ENCODE results near the gene SRP68.
"Not testable (repeated sequence)": the region's sequence is repeated elsewhere in the genome, so short reads cannot be mapped to it uniquely, and the experiment has no call there.

SRP68 gene

DNA sequence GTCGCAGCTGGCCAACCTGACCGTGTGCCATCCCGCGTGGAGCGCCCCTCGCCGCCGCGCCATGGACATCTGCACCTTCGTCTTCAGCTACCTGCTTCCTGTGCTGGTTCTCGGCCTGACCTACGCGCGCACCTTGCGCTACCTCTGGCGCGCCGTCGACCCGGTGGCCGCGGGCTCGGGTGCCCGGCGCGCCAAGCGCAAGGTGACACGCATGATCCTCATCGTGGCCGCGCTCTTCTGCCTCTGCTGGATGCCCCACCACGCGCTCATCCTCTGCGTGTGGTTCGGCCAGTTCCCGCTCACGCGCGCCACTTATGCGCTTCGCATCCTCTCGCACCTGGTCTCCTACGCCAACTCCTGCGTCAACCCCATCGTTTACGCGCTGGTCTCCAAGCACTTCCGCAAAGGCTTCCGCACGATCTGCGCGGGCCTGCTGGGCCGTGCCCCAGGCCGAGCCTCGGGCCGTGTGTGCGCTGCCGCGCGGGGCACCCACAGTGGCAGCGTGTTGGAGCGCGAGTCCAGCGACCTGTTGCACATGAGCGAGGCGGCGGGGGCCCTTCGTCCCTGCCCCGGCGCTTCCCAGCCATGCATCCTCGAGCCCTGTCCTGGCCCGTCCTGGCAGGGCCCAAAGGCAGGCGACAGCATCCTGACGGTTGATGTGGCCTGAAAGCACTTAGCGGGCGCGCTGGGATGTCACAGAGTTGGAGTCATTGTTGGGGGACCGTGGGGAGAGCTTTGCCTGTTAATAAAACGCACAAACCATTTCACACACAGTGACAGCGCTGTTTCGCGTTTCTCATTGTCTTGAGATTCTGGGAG, 4.7 kb upstream of the SRP68 start:
- no peak for DNase-seq

DNA sequence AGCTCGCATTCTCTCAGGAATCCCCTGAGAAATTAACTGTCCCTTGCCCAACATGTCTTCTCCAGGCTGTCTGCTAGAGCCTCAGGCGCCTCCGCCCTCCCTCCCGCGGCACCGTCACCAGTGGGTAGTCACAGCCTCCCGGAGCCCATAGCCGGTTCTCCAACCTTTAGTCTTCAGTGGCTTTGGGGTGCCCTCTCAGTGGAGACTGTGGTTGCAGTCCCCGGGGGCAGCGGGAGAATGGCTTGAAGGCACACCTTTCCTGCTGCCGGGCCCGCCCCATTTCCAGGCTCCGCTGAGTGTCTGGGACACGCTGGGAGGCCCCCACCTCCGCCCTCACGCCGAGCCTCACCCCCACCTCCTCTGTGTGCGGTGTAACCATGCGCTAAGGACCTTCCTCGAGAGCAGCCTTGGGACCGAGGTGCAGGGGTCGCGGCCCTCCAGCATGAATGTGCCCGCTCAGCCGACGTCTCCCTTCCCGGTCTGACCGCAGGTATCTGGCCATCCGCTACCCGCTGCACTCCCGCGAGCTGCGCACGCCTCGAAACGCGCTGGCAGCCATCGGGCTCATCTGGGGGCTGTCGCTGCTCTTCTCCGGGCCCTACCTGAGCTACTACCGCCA, 3.9 kb upstream of the SRP68 start:
- no peak for DNase-seq

DNA sequence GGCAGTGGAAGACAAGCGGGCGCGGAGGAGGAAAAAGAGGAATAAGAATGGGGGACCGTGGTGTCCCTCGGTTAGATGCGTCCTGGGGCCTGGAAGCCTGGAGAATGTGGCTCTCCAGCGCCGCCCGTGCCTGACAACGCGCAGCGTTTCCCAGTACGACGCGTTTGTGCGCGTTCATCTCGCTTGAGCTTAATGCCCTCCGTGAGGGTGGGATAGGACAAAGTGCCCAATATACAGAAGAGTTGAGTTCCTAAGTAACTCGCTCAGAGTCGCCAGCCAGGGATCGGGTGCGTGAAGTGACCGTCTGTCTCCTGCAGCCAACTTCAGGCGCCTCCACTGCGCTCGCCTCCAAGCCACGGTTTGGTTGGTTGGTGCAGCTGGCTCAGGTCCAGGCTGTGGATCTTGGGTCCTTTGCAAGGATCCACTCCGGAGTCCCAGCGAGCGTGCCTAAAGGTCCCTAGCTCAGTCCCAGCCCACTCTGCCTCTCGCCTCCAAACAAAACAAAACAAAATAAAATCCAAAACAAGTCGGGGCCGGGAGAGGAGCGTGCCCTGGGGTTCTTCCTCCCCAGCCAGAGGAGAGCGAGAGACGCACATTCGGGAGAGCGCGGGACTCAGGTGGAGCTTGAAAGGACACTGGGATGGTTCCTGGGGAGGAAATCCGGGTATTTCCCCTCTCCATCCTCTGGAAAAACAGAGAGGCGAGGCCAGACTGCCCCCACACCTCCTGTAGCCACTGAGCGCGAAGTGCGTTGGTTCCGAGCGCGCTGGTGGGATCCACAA, 3.2 kb upstream of the SRP68 start:
- no peak for DNase-seq

DNA sequence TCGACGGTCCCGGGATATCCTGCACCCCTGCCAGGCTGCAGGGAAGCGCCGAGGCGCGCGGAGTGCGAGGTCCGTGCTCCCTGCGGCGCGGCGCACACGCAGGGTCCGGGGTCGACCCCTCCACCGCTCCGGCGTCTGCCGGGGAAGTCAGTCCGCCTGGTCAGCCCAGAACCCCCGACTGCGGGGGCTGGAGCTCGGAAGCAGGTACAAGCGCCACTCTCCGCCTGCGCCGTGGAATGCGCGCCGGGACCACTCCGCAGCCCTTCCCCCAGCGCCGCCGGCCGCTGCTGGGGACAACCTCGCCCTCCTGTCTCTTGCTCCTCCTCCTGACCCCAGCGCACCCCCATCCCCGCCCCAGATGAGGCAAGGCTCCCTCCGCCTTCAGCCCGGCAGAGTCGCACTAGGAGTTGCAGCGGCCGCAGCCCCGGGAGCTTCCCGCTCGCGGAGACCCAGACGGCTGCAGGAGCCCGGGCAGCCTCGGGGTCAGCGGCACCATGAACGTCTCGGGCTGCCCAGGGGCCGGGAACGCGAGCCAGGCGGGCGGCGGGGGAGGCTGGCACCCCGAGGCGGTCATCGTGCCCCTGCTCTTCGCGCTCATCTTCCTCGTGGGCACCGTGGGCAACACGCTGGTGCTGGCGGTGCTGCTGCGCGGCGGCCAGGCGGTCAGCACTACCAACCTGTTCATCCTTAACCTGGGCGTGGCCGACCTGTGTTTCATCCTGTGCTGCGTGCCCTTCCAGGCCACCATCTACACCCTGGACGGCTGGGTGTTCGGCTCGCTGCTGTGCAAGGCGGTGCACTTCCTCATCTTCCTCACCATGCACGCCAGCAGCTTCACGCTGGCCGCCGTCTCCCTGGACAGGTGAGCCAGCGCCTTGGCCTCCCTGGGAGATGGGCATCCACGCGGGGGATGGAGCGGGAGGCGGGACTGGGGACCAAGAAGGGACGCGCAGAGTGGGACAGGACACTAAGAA, 2.4 kb upstream of the SRP68 start, which contains the start of gene GALR2:
Gene GALR2 (plus strand): TSS at position 392 of the 974 bp plus-strand sequence. CDS start 103 bp downstream, at position 495.
- DNase-seq, result no peak

DNA sequence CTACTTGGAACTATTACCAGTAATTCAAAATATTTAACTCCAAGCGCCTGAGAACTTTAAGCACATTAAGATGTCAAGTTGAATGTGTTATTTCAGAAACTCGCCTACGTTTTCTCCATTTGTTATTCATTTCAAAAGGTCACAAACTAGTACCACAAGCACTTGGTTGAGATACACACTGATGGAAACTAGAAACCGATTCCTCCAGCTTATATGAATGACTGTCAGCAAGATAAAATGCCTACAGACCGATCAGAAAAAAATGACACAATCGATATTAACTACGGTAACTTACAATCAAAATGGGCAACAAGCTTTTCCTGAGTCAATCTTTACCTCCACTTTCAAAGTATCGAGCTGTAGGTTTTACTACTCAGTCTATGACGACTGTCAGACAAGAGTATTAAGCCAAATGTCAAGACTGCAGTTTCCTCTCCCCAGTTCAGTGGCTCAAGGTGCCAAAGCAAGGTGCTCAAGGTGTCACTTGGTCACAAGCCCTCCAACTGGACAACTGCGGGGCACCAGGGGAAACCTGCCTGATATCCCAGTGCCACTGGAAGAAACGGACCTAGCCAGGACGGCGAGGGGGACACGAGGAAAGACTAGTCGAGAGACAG, 678 bp downstream of the SRP68 start:
- DNase-seq, result no peak

DNA sequence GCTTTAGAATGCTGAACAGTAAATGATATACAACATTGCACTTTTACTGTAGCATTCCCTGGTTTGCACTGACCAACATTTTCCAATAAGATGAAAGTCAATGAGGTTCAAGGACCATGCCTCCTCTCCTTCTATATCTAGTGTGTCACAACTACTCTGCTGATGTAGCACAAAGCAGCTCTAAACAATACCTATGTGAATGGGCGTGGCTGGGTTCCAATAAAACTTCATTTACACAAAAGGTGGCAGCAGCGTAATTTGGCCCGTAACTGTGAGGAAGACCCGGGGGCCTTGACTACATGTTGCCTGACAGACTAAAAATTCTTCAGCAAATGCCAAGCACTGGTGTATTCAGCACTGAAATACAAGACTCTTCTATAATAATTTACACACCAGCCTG, 6.5 kb downstream of the SRP68 start:
- DNase-seq, result no peak

DNA sequence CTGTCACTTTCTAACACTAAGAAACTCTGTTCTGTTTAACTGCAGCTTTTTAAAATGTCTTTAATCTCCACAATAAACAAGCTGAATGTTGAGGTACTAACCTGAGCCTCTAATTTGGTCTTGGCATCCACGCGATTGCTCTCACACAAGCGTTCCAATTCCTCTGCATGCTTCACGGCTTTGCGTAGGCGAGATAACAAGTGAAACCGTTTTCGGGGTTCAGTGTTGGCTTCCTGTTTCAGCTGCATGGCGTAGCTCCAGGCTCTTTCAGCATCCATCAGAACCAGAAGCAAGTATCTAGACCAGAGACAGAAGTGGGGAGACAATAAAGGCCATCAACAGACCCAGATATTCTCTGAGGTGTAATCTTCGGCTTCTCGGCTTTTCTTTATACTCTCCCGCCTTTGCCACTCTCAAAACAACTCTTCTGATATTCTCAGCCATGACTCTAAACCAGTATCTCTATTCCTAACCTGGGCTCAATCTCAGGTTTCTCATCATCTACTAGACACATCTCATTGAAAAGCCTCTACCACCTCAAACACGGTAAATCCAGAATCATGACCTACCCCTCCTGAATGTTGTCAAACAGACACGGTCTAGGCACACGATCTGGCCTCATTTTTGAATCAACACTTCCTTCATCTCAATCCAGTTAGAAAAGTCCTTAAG, 8.3 kb downstream of the SRP68 start:
- no peak for DNase-seq

DNA sequence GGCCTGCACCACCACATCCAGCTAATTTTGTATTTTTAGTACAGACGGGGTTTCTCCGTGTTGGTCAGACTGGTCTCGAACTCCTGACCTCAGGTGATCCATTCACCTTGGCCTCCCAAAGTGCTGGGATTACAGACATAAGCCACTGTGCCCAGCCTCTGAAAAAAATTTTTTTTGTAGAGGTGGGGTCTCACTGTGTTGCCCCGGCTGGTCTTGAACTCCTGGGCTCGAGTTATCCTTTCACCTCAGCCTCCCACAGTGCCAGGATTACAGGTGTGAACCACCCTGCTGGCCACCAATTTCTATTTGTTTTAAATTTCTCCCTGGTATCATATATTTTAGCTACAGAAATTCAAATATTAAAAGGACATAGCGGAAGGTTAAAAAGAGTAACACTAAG, 14.1 kb downstream of the SRP68 start:
- DNase-seq, result not testable (repeated sequence)

DNA sequence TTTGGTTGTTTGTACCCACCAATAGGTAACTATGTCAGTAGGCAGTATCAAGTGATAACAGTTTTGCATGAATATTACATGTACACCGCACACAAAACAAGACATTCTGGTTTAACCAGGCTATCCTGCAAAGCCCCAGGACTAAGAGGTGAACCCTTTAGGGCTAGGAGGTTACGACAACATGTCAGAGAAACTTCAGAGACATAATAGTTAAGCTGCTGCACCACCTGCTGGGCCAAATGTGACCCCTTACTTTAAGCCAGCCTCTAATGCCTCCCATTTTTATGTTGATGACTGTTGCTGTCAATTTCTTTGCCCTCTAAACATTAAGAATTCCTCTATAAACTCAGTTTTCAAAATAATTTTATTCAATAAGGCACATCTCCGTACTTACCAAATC, 15.4 kb downstream of the SRP68 start:
- no peak for DNase-seq

DNA sequence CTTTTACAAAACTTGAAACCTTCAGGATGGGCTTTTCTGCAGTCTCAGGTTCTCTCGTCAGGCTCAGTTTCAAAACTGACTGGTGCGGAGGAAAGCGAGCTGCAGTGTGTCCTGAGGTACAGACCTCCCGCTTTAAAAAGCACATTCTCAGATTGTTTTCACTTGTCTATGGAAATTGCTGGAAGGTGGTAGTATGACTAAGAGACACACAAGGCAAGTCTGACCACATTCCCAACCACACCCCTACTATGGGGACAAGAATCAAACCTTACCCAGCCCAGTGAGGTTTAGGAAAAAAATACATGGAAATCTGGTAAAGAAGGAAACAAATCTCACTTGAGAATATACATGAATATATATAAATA, 18.2 kb downstream of the SRP68 start:
- no peak for DNase-seq

DNA sequence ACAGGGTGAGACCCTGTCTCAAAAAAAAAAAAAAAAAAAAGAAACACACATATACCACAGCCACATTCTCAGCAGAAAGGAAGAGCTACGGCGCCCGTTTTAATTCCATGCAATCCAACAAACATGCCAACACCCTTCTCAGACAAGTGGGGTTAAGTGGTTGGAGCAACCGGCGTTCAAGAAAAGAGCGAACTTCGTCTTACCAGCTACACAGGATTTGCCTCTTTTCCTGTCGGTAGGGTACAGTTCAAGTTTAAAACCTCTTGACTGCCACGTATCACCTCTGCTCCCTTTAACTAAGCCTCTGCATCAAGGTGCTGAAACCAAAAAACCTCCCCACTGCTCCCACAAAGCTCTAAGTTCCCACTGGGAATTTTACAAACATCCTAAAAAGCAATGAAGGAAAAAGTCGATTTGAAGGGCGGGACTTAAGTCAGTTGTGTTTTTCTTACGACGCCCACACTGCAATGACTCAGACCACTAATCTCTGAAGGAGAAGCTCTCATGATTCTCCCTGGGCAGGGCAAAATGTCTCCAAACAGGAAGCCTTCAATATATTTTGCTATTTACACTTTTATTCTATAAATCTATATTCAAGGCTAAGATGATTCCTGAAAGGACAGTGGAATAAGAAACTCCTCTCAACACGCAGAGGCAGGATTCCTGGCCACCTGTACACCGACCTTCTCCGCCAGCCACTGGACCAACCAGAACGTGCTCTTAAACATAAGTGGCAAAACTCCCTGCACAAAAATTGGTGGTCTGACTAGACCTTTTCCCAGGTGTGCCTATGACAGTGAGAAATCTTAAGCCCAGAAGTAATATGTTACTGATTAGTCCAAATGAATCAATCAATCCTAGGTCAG, 18.8 kb downstream of the SRP68 start:
- no peak for DNase-seq

DNA sequence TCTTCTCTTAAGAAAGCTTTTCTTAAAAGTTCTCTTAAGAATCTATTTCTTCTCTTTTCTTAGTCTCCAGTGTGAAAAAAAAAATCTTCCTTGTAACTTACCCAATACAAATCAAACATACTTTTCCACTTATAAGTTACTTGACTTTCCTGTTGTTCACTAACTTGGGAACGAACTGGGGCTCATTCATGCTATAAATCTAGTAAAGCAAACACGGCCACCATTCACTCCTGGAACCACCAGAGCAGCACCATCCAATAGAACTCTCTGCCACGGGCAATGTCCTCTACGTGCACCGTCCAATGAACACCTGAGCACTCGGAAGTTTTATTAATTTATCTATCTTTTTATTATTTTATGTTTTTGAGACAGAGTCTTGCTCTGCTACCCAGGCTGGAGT, 20.8 kb downstream of the SRP68 start:
- DNase-seq, result no peak

DNA sequence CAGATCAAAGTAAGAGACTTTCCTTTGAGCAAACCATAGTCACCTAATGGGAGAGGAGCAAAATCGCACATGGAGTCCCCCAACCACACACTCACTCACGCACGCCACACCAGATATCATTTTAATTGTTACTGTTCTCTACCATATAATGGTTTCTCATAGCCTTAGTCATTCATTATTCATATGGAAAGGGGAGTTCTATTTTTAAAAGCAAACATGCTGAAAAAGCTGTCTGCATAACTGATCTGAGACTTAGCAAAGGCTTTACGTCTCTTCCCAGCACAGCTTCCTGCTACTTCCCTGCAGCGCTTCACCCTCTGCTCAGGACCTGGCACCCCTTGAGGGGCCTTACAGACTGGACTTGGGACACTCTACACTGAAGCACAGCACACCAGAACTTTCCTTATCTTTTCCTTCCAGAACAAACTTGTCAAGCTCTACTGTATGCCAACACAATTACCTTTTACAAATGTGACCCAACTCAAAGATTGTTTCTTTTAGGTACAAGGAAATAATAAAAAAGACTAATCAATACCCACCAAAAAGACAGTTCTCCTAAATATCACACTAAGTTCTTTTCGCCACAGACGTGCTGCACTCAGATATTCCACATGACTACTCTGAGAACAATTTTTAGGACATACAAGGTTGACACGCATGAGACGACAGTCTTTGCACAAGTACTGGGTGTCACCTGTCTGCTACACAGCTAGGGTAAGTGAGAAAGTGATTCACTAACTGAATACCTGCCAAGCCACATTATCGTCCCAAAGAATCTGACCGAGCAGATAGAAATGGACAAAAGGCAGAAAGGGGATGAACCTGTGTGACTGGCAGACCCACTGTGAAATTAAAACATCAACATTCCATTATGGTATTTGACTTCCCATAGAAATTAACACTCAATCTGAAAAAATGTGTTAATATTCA, 21.5 kb downstream of the SRP68 start:
- DNase-seq, result no peak

DNA sequence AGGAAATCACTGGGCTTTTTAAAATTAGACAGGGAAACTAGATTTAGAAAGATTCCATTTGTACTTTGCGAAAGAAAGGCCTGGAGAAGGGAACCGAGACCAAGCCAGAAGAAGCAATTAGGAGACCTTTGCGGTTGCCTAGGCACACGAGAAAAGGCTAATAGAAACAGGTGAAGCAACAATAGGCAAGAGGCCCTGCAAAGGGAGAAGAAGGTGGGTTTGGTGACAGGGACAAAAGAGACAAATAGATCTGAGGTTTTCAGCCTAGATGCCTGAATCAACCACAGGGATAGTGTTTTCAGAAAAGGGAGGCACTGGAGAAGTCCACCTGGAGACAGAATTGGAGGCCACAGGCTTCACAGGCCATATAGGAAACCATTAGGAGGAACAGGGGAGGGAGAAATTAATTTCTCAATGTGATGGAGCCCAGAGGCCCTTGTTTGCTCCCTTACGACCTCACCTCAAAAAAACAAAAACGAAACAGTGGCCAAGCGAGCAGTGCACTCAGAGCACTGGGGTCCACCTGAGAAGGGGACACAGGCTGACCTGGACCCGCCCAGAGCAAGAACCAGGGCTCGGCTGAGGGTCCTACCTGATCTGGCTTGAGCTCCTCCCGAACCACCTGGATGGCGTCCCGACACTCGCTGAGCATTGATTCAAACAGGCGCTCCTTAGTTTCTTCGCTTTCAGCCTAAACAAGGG, 22.3 kb downstream of the SRP68 start:
- DNase-seq, result no peak

DNA sequence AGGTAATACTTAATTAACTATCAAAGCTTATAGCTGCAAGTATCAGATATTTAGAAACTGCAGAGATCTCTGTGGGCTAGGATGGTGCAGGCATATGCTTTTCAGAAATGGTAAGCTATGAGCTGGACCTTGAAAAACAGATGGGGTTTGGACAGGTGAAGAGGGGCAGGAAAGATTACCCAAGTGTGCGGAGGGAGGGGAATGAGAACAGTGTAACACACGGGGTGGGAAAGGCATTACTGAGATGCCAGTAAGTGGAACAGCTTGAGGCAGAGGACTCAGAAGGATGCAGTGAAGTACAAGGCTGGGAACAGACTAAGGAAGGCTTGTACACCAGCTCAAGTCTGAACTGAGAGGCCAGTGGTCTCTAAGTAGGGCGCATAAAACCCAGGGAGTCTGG, 23.1 kb downstream of the SRP68 start:
- no peak for DNase-seq

DNA sequence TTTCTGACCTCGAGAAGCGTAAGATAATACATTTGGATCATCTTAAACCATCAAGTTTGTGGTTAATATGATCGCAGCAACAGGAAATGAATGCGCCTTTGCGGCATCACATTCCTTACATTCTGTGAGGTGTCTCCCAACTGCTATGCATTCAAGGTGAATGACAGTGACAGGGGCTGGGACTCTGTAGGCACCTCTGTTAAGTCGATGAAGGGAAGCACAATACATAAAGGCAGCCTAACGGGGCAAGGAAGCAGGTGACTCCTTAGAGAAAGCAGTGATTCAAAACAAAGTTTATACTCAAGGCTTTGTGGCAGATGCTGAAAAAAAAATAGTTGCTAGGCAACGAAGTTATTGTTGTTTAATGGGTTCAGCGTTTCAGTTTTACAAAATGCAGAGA, 23.6 kb downstream of the SRP68 start:
- DNase-seq, result no peak

DNA sequence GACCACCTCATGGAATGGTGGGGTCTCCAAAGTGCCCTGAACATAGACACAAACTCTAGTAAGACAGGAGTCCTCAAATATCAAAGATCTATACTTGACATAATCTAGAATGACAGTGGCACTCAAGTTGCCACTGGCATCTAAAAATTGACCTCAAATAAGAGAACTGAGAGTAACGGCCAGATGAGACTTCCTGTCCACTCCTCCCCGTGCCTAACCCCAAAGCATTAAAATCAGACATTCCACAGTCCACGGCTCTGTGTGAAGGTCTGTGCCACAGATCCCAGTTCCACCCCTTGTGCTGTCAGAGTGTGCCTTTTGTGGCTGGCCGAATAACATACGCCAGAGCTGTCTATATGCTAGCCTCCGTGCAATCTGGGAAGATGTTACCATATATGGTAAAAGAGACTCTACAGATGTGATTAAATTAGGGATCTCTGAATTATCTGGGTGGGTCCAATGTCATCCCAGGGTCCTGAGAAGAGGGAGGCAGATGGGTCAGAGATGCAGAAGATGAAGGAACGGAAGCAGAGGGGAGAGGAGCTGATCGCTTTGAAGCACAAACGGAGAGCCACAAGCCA, 24.2 kb downstream of the SRP68 start:
- no peak for DNase-seq

DNA sequence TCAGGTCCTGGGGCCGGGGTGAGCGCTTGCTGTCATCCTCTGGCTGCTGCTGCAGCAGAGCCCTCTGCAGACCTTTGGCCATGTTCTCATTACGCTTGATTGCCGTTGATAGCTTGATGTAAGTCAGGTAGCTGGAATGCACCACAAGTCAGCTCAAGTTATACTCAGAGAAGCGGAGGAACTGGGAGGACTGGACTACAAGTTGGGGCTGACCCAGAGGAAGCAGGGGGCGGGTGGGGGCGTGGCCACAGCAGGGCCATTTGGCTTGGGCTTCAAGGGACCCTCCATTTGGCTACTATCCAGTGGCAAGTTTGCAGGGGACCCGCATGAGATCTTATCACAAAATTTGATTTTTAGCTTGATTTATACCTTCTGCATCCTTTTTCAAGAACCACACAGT, 26.3 kb downstream of the SRP68 start:
- no peak for DNase-seq
